ENCODE data around the gene BRIP1. TPM values are rescaled to one million over a fixed set of nuclear protein-coding genes. Genes with fewer than 3 reads are reported as not detected.

Gene BRIP1
- polyA plus RNA-seq, 1 donor: 6.4 TPM

DNA sequence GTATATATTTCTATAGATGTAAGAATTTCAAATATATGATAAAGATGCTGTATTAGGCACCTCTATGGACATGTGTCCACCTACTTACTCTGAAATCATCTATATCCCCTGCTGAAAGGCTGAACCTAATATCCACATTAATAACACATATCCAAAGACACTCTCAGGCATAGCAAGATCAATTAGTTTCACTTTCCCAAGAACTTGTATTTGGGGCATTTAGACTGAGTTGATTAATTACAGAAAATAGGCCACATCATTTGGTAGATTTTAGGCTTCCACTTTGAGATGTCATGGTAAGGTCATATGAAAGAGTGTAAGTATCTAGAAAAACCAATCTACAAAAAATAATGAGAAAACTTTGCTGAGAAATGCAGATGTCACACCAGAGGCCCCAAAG lies 45.1 kb downstream of the BRIP1 start:
- peaks cover 2% of the 10 kb centered on the region for H3K36me3 ChIP-seq (ENCODE audit: control insufficient read depth, insufficient read depth, low read length)
- H3K27ac ChIP-seq (ENCODE audit: low read length): no peak overlapping the region
- H3K4me3 ChIP-seq (ENCODE audit: low read length): no peak overlapping the region
- no peak for DNase-seq
- H3K9me3 ChIP-seq (ENCODE audit: control insufficient read depth, low read depth, low read length): no peaks in the 10 kb centered on the region
- no peaks in the 10 kb centered on the region for H3K27me3 ChIP-seq (ENCODE audit: control insufficient read depth, insufficient read depth, low read length)
- H3K4me1 ChIP-seq (ENCODE audit: control insufficient read depth, insufficient read depth, low read length): no peaks in the 10 kb centered on the region

DNA sequence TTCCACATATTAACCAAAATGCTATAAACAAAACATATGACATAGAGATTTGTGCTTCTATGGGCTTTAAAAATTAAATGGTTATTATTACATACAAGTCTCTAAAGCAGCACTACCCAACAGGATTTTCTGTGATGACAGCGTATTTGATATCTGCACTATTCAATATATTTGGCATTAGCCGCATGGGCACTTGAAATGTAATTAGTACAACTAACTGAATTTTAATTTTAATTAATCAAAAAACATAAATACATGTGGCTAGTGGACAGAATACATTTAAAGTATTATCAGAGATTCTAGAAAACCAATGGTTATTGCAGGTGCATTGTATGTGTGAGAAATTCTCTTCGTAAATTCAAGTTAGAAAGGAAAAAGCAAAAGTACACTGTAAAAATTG lies 45.9 kb downstream of the BRIP1 start:
- Histone ChIP-seq H3K27ac (ENCODE audit: low read length) (no peak overlapping the region), H3K36me3 (ENCODE audit: control insufficient read depth, insufficient read depth, low read length) (peaks cover 2% of the 10 kb centered on the region), H3K4me1 (ENCODE audit: control insufficient read depth, insufficient read depth, low read length) (no peaks in the 10 kb centered on the region), H3K27me3 (ENCODE audit: control insufficient read depth, insufficient read depth, low read length) (no peaks in the 10 kb centered on the region), H3K9me3 (ENCODE audit: control insufficient read depth, low read depth, low read length) (no peaks in the 10 kb centered on the region), H3K4me3 (ENCODE audit: low read length) (no peak overlapping the region)
- no peak for DNase-seq
- WGBS (ENCODE audit: insufficient coverage, low lambda C conversion rate): 100% methylated on average over 2 of the region's 3 CpGs

- no peak for DNase-seq
Measured at GRCh38 chr17:61816538-61816937, 46.8 kb downstream of the BRIP1 start.

GRCh38 chr17:61815863-61816503 lies 47.3 kb downstream of the BRIP1 start:
- H3K9me3 ChIP-seq (ENCODE audit: control insufficient read depth, low read depth, low read length): no peaks in the 10 kb centered on the region
- WGBS (ENCODE audit: insufficient coverage, low lambda C conversion rate): 30% methylated on average over 3 of the region's 5 CpGs
- H3K27me3 ChIP-seq (ENCODE audit: control insufficient read depth, insufficient read depth, low read length): no peaks in the 10 kb centered on the region
- peak; percentile 18 to 49 for DNase-seq
- H3K4me3 ChIP-seq (ENCODE audit: low read length): no peak overlapping the region
- H3K4me1 ChIP-seq (ENCODE audit: control insufficient read depth, insufficient read depth, low read length): no peaks in the 10 kb centered on the region
- peaks cover under 1% of the 10 kb centered on the region for H3K36me3 ChIP-seq (ENCODE audit: control insufficient read depth, insufficient read depth, low read length)
- no peak overlapping the region for H3K27ac ChIP-seq (ENCODE audit: low read length)

More at GRCh38 chr17:61816538-61816937, 46.8 kb downstream of the BRIP1 start:
- 75% methylated on average over 4 of the region's 4 CpGs for WGBS (ENCODE audit: insufficient coverage, low lambda C conversion rate)
- no peak overlapping the region for H3K27ac ChIP-seq (ENCODE audit: low read length)
- H3K36me3 ChIP-seq (ENCODE audit: control insufficient read depth, insufficient read depth, low read length): peaks cover 2% of the 10 kb centered on the region
- no peaks in the 10 kb centered on the region for H3K4me1 ChIP-seq (ENCODE audit: control insufficient read depth, insufficient read depth, low read length)
- H3K4me3 ChIP-seq (ENCODE audit: low read length): no peak overlapping the region
- H3K9me3 ChIP-seq (ENCODE audit: control insufficient read depth, low read depth, low read length): no peaks in the 10 kb centered on the region
- no peaks in the 10 kb centered on the region for H3K27me3 ChIP-seq (ENCODE audit: control insufficient read depth, insufficient read depth, low read length)

DNA sequence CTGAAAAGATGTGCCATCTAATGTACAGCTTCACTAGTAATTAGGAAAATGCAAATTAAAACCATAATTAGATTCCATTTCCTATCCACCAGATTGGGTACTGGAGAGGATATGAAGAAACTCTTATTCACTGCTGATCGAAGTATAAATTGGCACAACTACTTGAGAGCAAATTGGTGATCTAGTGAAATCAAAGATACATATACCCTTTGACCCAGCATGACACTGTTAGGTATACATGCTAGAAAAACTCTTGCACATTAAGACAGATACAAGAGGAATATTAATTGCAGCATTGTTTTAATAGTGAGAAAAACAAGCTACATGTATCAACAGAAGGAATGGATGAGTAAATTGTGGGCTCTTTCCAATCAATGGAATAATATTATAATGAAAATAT lies 48.8 kb downstream of the BRIP1 start:
- Histone ChIP-seq H3K27ac (ENCODE audit: low read length) (no peak overlapping the region), H3K36me3 (ENCODE audit: control insufficient read depth, insufficient read depth, low read length) (no peaks in the 10 kb centered on the region), H3K9me3 (ENCODE audit: control insufficient read depth, low read depth, low read length) (no peaks in the 10 kb centered on the region), H3K4me3 (ENCODE audit: low read length) (no peak overlapping the region), H3K27me3 (ENCODE audit: control insufficient read depth, insufficient read depth, low read length) (no peaks in the 10 kb centered on the region), H3K4me1 (ENCODE audit: control insufficient read depth, insufficient read depth, low read length) (no peaks in the 10 kb centered on the region)
- no peak for DNase-seq
- 100% methylated on average over 1 of the region's 1 CpG for WGBS (ENCODE audit: insufficient coverage, low lambda C conversion rate)

DNA sequence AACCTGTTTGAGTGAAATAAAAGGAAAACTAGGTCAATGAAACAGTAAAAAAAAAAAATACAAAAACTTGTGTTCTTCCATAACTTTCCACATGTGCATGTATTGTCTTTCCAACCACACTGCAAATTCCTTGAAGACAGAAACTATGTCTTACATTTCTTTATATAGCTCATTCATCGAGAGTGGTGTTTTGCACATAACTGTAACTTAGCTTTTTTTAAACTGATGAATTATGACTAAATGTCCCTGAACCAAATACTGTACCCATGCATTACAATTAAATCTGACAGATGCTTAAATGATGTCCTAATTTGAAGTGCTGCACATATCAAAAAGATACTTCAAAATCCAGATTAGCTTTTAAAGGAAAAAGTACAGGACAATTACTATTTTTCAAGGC lies 50.1 kb downstream of the BRIP1 start:
- H3K27ac ChIP-seq (ENCODE audit: low read length): no peak overlapping the region
- WGBS (ENCODE audit: insufficient coverage, low lambda C conversion rate): no CpG with 5 or more reads among the region's 1 CpG
- H3K4me3 ChIP-seq (ENCODE audit: low read length): no peak overlapping the region
- H3K4me1 ChIP-seq (ENCODE audit: control insufficient read depth, insufficient read depth, low read length): no peaks in the 10 kb centered on the region
- DNase-seq: no peak
- H3K9me3 ChIP-seq (ENCODE audit: control insufficient read depth, low read depth, low read length): no peaks in the 10 kb centered on the region
- no peaks in the 10 kb centered on the region for H3K27me3 ChIP-seq (ENCODE audit: control insufficient read depth, insufficient read depth, low read length)
- no peaks in the 10 kb centered on the region for H3K36me3 ChIP-seq (ENCODE audit: control insufficient read depth, insufficient read depth, low read length)

DNA sequence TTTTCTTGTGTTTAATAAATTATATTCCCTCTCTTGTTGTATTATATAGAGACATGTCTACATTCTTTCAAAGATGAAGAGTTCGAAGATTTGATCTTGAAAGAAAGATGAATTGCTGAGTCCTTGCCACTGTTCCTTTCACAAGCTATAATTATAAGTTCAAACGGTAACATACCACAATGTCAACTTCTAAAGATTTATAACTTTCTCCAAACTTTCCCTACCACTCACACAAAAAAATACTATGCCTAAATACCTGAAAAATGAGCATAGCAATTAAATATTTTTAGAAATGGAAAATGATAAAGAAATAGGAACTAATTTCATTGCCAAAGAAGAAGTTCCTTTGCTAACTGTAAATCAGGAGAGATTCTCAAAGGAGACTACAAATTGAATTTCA lies 50.6 kb downstream of the BRIP1 start:
- Histone ChIP-seq H3K36me3 (ENCODE audit: control insufficient read depth, insufficient read depth, low read length) (no peaks in the 10 kb centered on the region), H3K27ac (ENCODE audit: low read length) (no peak overlapping the region)
- 76% methylated on average over 2 of the region's 2 CpGs for WGBS (ENCODE audit: insufficient coverage, low lambda C conversion rate)

DNA sequence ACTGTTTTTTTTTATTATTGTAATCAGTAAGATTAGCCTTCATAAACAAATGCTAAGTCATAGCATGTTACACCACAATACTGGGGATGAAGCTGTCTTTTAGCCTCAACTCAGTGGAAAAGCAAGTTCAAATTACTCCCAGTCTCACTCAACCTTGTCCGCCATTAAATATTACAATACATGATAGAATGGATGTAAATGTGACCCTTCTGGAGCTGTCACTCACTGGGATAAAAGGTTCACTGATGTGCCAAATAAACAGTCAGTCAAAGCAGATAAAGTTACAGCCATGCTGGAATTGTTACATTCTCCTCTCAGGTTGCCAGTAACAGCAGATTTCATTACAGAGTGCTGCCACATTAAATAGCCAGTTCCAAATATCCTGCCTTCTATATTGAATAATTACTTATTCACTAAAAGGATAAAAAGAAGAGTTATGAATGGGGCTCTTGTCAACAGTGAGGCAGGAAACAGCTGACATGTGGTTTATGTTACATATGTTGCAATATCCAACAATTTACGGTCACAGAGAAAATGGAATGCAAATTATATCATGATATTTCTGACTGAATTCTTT lies 53.4 kb downstream of the BRIP1 start:
- DNase-seq: no peak
- Histone ChIP-seq H3K4me3 (ENCODE audit: low read length) (no peak overlapping the region), H3K27ac (ENCODE audit: low read length) (no peak overlapping the region)

More for the DNA sequence above, 50.6 kb downstream of the BRIP1 start:
- H3K4me1 ChIP-seq (ENCODE audit: control insufficient read depth, insufficient read depth, low read length): no peaks in the 10 kb centered on the region
- no peak overlapping the region for H3K4me3 ChIP-seq (ENCODE audit: low read length)
- DNase-seq: no peak
- H3K9me3 ChIP-seq (ENCODE audit: control insufficient read depth, low read depth, low read length): no peaks in the 10 kb centered on the region
- H3K27me3 ChIP-seq (ENCODE audit: control insufficient read depth, insufficient read depth, low read length): no peaks in the 10 kb centered on the region

GRCh38 chr17:61808442-61808841 lies 54.9 kb downstream of the BRIP1 start:
- Histone ChIP-seq H3K27me3 (ENCODE audit: control insufficient read depth, insufficient read depth, low read length) (no peaks in the 10 kb centered on the region), H3K4me3 (ENCODE audit: low read length) (no peak overlapping the region)

More for the DNA sequence above, 53.4 kb downstream of the BRIP1 start:
- H3K4me1 ChIP-seq (ENCODE audit: control insufficient read depth, insufficient read depth, low read length): no peaks in the 10 kb centered on the region
- 64% methylated on average over 1 of the region's 2 CpGs for WGBS (ENCODE audit: insufficient coverage, low lambda C conversion rate)
- H3K36me3 ChIP-seq (ENCODE audit: control insufficient read depth, insufficient read depth, low read length): no peaks in the 10 kb centered on the region
- no peaks in the 10 kb centered on the region for H3K27me3 ChIP-seq (ENCODE audit: control insufficient read depth, insufficient read depth, low read length)
- no peaks in the 10 kb centered on the region for H3K9me3 ChIP-seq (ENCODE audit: control insufficient read depth, low read depth, low read length)

GRCh38 chr17:61806936-61807335 lies 56.4 kb downstream of the BRIP1 start:
- Histone ChIP-seq H3K4me3 (ENCODE audit: low read length) (no peak overlapping the region), H3K36me3 (ENCODE audit: control insufficient read depth, insufficient read depth, low read length) (no peaks in the 10 kb centered on the region), H3K9me3 (ENCODE audit: control insufficient read depth, low read depth, low read length) (no peaks in the 10 kb centered on the region), H3K27me3 (ENCODE audit: control insufficient read depth, insufficient read depth, low read length) (no peaks in the 10 kb centered on the region), H3K27ac (ENCODE audit: low read length) (no peak overlapping the region), H3K4me1 (ENCODE audit: control insufficient read depth, insufficient read depth, low read length) (no peaks in the 10 kb centered on the region)
- WGBS (ENCODE audit: insufficient coverage, low lambda C conversion rate): 100% methylated on average over 1 of the region's 1 CpG
- DNase-seq: no peak

More at GRCh38 chr17:61808442-61808841, 54.9 kb downstream of the BRIP1 start:
- H3K9me3 ChIP-seq (ENCODE audit: control insufficient read depth, low read depth, low read length): no peaks in the 10 kb centered on the region
- no peak for DNase-seq
- no peaks in the 10 kb centered on the region for H3K4me1 ChIP-seq (ENCODE audit: control insufficient read depth, insufficient read depth, low read length)
- WGBS (ENCODE audit: insufficient coverage, low lambda C conversion rate): 92% methylated on average over 5 of the region's 8 CpGs
- H3K27ac ChIP-seq (ENCODE audit: low read length): no peak overlapping the region
- no peaks in the 10 kb centered on the region for H3K36me3 ChIP-seq (ENCODE audit: control insufficient read depth, insufficient read depth, low read length)

Measured in large intestine (tissue), 3 donors.